SK-N-SH treated with all-trans-retinoic acid at 6 μM for 48 hours (cell line): ENCODE measurements around the gene DOCK4.

Source experiments
- ATAC-seq: fragments of 200-7000 bp; cut with Tn5 transposase; 3 replicates; pipeline ENCODE4 v1.9.1; 2020; ENCODE audit warnings: mild to moderate bottlenecking, moderate library complexity
- ARNTL ChIP-seq: fragments of 450-650 bp; formaldehyde crosslinking; IDR thresholded peaks from 2 replicates; pipeline ENCODE4 v1.5.0; 2020; ENCODE audit warnings: low read depth, mild to moderate bottlenecking, moderate library complexity, borderline replicate concordance
- BACH2 ChIP-seq: fragments of 250-450 bp; sonication (Bioruptor Pico); IDR thresholded peaks from 2 replicates; pipeline ENCODE4 v1.9.0; 2021; ENCODE audit warnings: mild to moderate bottlenecking, borderline replicate concordance
- CSDC2 ChIP-seq: fragments of 250-450 bp; sonication (Bioruptor Pico); IDR thresholded peaks from 2 replicates; pipeline ENCODE4 v1.5.0; 2020; ENCODE audit warnings: mild to moderate bottlenecking, moderate library complexity
- ESRRG ChIP-seq: fragments of 250-450 bp; sonication (Bioruptor Pico); IDR thresholded peaks from 2 replicates; pipeline ENCODE4 v1.6.1; 2021; ENCODE audit warnings: mild to moderate bottlenecking
- GLIS3 ChIP-seq: fragments of 250-450 bp; sonication (Bioruptor Pico); IDR thresholded peaks from 2 replicates; pipeline ENCODE4 v1.5.0; 2020; ENCODE audit warnings: mild to moderate bottlenecking, moderate library complexity
- ISL1 ChIP-seq: fragments of 250-450 bp; sonication (Bioruptor Pico); IDR thresholded peaks from 2 replicates; pipeline ENCODE4 v2.1.2; 2022; ENCODE audit warnings: mild to moderate bottlenecking, moderate library complexity
- PATZ1 ChIP-seq: fragments of 250-450 bp; sonication (Bioruptor Pico); IDR thresholded peaks from 2 replicates; pipeline ENCODE4 v1.8.0; 2020; ENCODE audit warnings: mild to moderate bottlenecking, moderate library complexity, borderline replicate concordance
- RARB ChIP-seq: fragments of 250-450 bp; sonication (Bioruptor Pico); IDR thresholded peaks from 2 replicates; pipeline ENCODE4 v1.8.0; 2021; ENCODE audit warnings: mild to moderate bottlenecking, moderate library complexity
- SNAI2 ChIP-seq: fragments of 250-450 bp; sonication (Bioruptor Pico); IDR thresholded peaks from 2 replicates; pipeline ENCODE4 v1.5.0; 2020; ENCODE audit warnings: mild to moderate bottlenecking, moderate library complexity
- TCF4 ChIP-seq: fragments of 250-450 bp; sonication (Bioruptor Pico); IDR thresholded peaks from 2 replicates; pipeline ENCODE4 v1.8.0; 2021; ENCODE audit warnings: mild to moderate bottlenecking, moderate library complexity, borderline replicate concordance
- TOX ChIP-seq: fragments of 250-450 bp; sonication (Bioruptor Pico); IDR thresholded peaks from 2 replicates; pipeline ENCODE4 v1.8.0; 2021; ENCODE audit warnings: mild to moderate bottlenecking, moderate library complexity, borderline replicate concordance
- TSHZ2 ChIP-seq: fragments of 250-450 bp; sonication (Bioruptor Pico); IDR thresholded peaks from 2 replicates; pipeline ENCODE4 v1.5.0; 2020; ENCODE audit warnings: mild to moderate bottlenecking, moderate library complexity
- ZNF70 ChIP-seq: fragments of 450-650 bp; formaldehyde crosslinking; IDR thresholded peaks from 2 replicates; pipeline ENCODE4 v1.5.0; 2020; ENCODE audit warnings: mild to moderate bottlenecking, moderate library complexity

The DOCK4 gene

GRCh38 chr7:111834367-111834766, 371.8 kb downstream of the DOCK4 start:
- TF ChIP-seq ESRRG (CRISPR knock-in tag), result 0 out of 2 replicates have a peak, but pooled peaks have one; percentile 66
- peak; percentile 97 for TF ChIP-seq ISL1 (CRISPR knock-in tag)
- TF ChIP-seq PATZ1 (CRISPR knock-in tag), result no peak
- TF ChIP-seq TCF4 (CRISPR knock-in tag), result peak; percentile 74
- TF ChIP-seq, all 23 proteins: peak for 3
- peak; percentile 48 for ATAC-seq

- peak; percentile 22 for ATAC-seq
- no peak for TF ChIP-seq ZNF70 (CRISPR knock-in tag)
- no peak; the same call in 1 of the 2 replicates for TF ChIP-seq BACH2
- TF ChIP-seq ARNTL (CRISPR knock-in tag), result no peak
- TF ChIP-seq GLIS3 (CRISPR knock-in tag), result no peak
- TF ChIP-seq ISL1 (CRISPR knock-in tag), result peak; percentile 52
- TF ChIP-seq, all 23 proteins: peak for 1
Measured at GRCh38 chr7:111833466-111833865, 372.7 kb downstream of the DOCK4 start.

GRCh38 chr7:111832174-111832573, 374.0 kb downstream of the DOCK4 start:
- TF ChIP-seq TOX (CRISPR knock-in tag), result no peak
- ATAC-seq, result no peak

GRCh38 chr7:111829221-111829620, 377.0 kb downstream of the DOCK4 start:
- no peak for ATAC-seq
- TF ChIP-seq SNAI2 (CRISPR knock-in tag) (no peak), TOX (CRISPR knock-in tag) (no peak), PATZ1 (CRISPR knock-in tag) (no peak), RARB (CRISPR knock-in tag) (no peak), BACH2 (no peak)

GRCh38 chr7:111827863-111828504, 378.2 kb downstream of the DOCK4 start:
- ATAC-seq, result peak; percentile 97
- TF ChIP-seq BACH2 (no peak), GLIS3 (CRISPR knock-in tag) (no peak), PATZ1 (CRISPR knock-in tag) (no peak), ARNTL (CRISPR knock-in tag) (no peak), ZNF70 (CRISPR knock-in tag) (no peak), ISL1 (CRISPR knock-in tag) (no peak), TSHZ2 (CRISPR knock-in tag) (no peak)

- no peak for ATAC-seq
- TF ChIP-seq CSDC2 (CRISPR knock-in tag), result no peak
Measured at GRCh38 chr7:111825046-111825445, 381.2 kb downstream of the DOCK4 start.
